Measurements from ENCODE around the gene RICTOR. TPM values are rescaled to one million over a fixed set of nuclear protein-coding genes. Genes with fewer than 3 reads are reported as not detected.

RICTOR gene
- total RNA-seq, result 32.7 and 40.1 TPM in 2 replicates

DNA sequence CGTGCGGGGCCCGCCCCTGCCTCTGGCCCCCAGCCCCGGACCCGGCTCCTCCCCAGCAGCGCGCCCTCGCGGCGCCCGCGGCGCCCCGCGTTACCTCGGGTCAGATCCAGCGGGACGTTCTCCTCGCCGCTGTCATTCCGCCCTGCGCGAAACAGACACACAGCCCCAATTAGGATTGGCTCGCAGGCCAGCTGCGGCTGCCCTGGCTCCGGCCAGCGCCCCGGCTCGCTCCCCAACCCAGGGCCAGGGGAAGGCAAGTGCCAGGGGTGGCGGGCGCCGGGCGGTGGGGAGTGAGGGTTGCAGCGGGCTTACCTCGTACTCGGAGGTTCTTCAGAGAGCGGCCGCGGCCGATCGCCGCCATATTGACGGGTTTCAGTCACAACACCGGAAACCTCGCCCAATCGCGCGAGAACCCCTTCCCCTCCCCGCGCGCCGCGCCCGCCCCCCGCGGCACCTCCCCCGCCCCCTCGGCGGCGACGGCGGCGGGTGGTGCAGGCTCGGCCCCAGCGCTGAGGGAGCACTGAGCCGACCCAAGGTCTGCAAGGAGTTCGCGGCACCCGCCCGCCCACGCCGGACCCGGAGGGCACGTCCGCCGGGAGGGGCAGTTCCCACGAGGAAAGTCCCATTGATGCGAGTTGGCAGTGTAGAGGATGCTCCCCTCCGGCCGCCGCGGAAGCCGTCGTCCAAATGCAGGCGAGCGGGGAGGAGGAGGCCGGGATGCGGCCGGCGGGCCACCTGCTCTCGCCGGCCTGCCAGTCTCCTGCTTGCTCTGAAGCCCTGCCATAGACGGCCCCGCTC is at the start of gene RICTOR:
RICTOR (minus strand) TSS at position 383 of the 798 bp plus-strand sequence; CDS start at position 361, 22 bp downstream.

Small RNA genes within 50 kb of the gene (small RNA-seq; reads per million reads assigned to genes)
- not detected for gene AIG1P1

Other genes with a start within 250 kb of the RICTOR start
- gene OSMR, start 228.4 kb downstream of the RICTOR start, total RNA-seq, result 72.5 and 103 TPM in 2 replicates
- gene FYB1, start 145.2 kb upstream of the RICTOR start, total RNA-seq, result 0.12 and 0.32 TPM in 2 replicates